Gastroesophageal sphincter (tissue), 4 donors: ENCODE data around the gene VPS35L. TPM values are rescaled to one million over a fixed set of nuclear protein-coding genes. Genes with fewer than 3 reads are reported as not detected.
A peak's percentile ranks its signal among the peaks of the same experiment; 100 is the strongest.

ENCODE experiments used
- ATAC-seq: fragments of 150-250 bp; one replicate; pipeline ENCODE4 v1.9.1; 2016; ENCODE audit warnings: mild to moderate bottlenecking, moderate library complexity
- H3K27ac ChIP-seq, 4 donors: fragments of 200-600 bp; sonication (generic) in 3 of 4; 1 replicate in 3 of 4; 2 replicates in 1 of 4; pipeline ENCODE4 v1.5.1; 2016 to 2019
- H3K27me3 ChIP-seq: fragments of 200-600 bp; sonication (generic); one replicate; pipeline ENCODE4 v1.5.1; 2019
- H3K36me3 ChIP-seq, 2 donors: fragments of 200-600 bp; sonication (generic); one replicate each; pipeline ENCODE4 v1.5.1; 2019; ENCODE audit warnings: control low read depth in 1 of 2
- H3K4me1 ChIP-seq, 3 donors: fragments of 200-600 bp; sonication (generic); 1 replicate in 2 of 3; 2 replicates in 1 of 3; pipeline ENCODE4 v1.5.1; 2016 to 2019; ENCODE audit warnings: control low read depth in 2 of 3
- H3K4me3 ChIP-seq, 2 donors: fragments of 200-600 bp; sonication (generic); one replicate each; pipeline ENCODE4 v1.5.1; 2019; ENCODE audit warnings: mild to moderate bottlenecking in 1 of 2, moderate library complexity in 1 of 2
- H3K9me3 ChIP-seq, 3 donors: fragments of 200-600 bp; sonication (generic); one replicate each; pipeline ENCODE4 v1.5.1; 2017 to 2019; ENCODE audit warnings: control low read depth in 2 of 3
- EP300 ChIP-seq: sonication (generic); formaldehyde crosslinking; IDR thresholded peaks from one replicate; pipeline ENCODE4 v1.6.1; 2017; ENCODE audit warnings: antibody characterized with exemption, mild to moderate bottlenecking
- POLR2A ChIP-seq, 2 donors: fragments of 450-650 bp; IDR thresholded peaks; one replicate each; pipeline ENCODE4 v1.6.1; 2017; ENCODE audit warnings: antibody characterized with exemption in 2 of 2, mild to moderate bottlenecking in 2 of 2, moderate library complexity in 1 of 2
- POLR2AphosphoS5 ChIP-seq: sonication (generic); formaldehyde crosslinking; IDR thresholded peaks from one replicate; pipeline ENCODE4 v1.6.1; 2017; ENCODE audit warnings: antibody characterized with exemption
- WGBS, 2 donors: methylation state at CpG; one replicate each; pipeline ENCODE4 v1.1.5; 2018; ENCODE audit warnings: low coverage in 1 of 2; 5-methylcytosine and 5-hydroxymethylcytosine counted together
- total RNA-seq, 4 donors: library from RNA; depleted of rRNA; stranded (reverse); fragments of >200 nt; gene quantifications; one replicate each; pipeline ENCODE4 v1.1.0, GENCODE V29; 2016
- TF ChIP-seq, protein P1 (sequence below), 4 experiments: fragments of 200-600 bp in 2 of 4; fragments of 450-650 bp in 2 of 4; sonication (generic) in 1 of 4; IDR thresholded peaks; one replicate each; pipeline ENCODE4 v1.5.1; 2017 to 2019; ENCODE audit warnings: antibody characterized with exemption in 4 of 4, mild to moderate bottlenecking in 2 of 4, moderate library complexity in 2 of 4

Gene VPS35L
- total RNA-seq, 4 donors from 2014 or later = 39.0 to 59.6 (median 46.9) TPM

DNA sequence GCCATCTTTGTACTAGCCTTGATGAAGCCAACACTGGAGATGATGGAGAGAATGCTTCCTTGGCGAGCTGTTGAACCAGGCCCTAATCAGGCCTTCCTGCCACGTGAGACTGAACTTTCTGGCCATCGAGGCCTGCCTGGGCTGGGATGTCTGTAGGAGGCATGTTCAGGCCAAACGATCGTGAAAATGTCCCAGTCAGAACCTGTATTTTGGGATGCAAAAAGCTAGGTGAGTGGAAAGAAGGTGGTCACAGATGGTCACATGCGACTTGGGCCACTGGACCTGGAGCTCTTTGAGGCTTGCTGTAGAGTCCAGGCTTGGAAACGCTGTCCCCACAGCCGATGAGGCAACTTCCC lies 149.6 kb downstream of the VPS35L start:
- H3K4me3 ChIP-seq = no peak overlapping the region
- no peaks in the 10 kb centered on the region for H3K9me3 ChIP-seq
- WGBS, 2 donors = 83 to 98% methylated on average over 1 to 8 of the region's 8 CpGs
- peak overlapping the region in 3 of 4 donors; percentile 53 to 81 (median 70) for H3K27ac ChIP-seq
- no peaks in the 10 kb centered on the region for H3K27me3 ChIP-seq
- TF ChIP-seq POLR2A (IDR thresholded peaks at IDR 0.05) = no peak
- TF ChIP-seq POLR2AphosphoS5 = no peak
- TF ChIP-seq, protein P1, sequence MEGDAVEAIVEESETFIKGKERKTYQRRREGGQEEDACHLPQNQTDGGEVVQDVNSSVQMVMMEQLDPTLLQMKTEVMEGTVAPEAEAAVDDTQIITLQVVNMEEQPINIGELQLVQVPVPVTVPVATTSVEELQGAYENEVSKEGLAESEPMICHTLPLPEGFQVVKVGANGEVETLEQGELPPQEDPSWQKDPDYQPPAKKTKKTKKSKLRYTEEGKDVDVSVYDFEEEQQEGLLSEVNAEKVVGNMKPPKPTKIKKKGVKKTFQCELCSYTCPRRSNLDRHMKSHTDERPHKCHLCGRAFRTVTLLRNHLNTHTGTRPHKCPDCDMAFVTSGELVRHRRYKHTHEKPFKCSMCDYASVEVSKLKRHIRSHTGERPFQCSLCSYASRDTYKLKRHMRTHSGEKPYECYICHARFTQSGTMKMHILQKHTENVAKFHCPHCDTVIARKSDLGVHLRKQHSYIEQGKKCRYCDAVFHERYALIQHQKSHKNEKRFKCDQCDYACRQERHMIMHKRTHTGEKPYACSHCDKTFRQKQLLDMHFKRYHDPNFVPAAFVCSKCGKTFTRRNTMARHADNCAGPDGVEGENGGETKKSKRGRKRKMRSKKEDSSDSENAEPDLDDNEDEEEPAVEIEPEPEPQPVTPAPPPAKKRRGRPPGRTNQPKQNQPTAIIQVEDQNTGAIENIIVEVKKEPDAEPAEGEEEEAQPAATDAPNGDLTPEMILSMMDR (IDR thresholded peaks at IDR 0.05) = no peak
- TF ChIP-seq EP300 = no peak
- no peak for ATAC-seq
- peaks cover 0 to 96% of the 10 kb centered on the region in 2 donors for H3K36me3 ChIP-seq
- peaks cover 0 to 12% (median 9%) of the 10 kb centered on the region in 3 donors for H3K4me1 ChIP-seq

DNA sequence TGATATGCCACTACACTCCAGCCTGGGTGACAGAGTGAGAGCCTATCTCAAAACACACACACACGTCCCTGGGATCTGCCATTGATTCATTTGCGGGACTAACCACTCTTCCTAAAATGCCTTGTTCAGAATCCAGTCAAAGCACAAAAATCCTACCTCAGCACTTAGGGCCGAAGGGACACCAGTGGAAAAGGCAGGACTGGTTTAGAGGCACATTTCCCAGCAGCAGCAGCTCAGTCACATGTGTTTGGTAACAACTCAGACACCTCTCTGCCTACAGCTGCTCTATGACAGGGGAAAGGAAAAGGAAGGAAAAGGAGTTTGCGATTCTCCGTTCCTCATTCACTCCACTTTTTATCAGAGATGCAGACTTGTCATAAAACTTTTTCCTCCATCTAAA lies 150.3 kb downstream of the VPS35L start:
- WGBS, 2 donors = 57% methylated on average over 5 of the region's 5 CpGs; no CpG with 5 or more reads in 1 of the 2 donors
- H3K27ac ChIP-seq = peak overlapping the region in 3 of 4 donors; percentile 53 to 81 (median 70)

DNA sequence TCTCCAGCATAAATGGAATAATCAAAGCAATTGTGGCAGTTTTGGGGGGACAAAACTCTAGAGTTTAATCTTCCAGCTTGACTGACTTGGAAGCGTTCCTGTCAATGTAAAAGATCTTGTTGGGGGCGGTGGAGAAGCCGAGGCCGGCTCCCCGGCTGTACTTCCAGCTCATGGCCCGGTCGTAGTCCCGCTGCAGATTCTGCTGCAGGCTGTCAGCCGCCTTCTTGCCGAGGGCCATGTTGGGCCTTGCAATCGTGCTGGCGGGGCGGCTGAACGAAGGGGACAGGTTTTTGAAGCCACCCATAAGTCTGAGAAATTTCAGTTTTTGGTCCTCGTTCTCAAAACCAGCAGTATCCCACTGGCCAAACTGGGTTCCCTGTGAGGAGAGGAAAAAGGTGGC lies 151.3 kb downstream of the VPS35L start:
- peaks cover 0 to 95% of the 10 kb centered on the region in 2 donors for H3K36me3 ChIP-seq
- no peak for TF ChIP-seq EP300
- TF ChIP-seq, protein P1 (IDR thresholded peaks at IDR 0.05) = no peak
- no peak for TF ChIP-seq POLR2AphosphoS5
- TF ChIP-seq POLR2A (IDR thresholded peaks at IDR 0.05) = no peak
- H3K4me3 ChIP-seq = no peak overlapping the region
- no peak for ATAC-seq
- H3K27ac ChIP-seq = no peak overlapping the region
- 87% methylated on average over 4 of the region's 15 CpGs; no CpG with 5 or more reads in 1 of the 2 donors for WGBS, 2 donors
- no peaks in the 10 kb centered on the region for H3K9me3 ChIP-seq
- H3K4me1 ChIP-seq = peaks cover 0 to 5% (median 0%) of the 10 kb centered on the region in 3 donors
- no peaks in the 10 kb centered on the region for H3K27me3 ChIP-seq

More for the DNA sequence above, 150.3 kb downstream of the VPS35L start:
- Histone ChIP-seq H3K9me3 (no peaks in the 10 kb centered on the region), H3K27me3 (no peaks in the 10 kb centered on the region), H3K36me3 (peaks cover 0 to 95% of the 10 kb centered on the region in 2 donors), H3K4me1 (peaks cover 0 to 5% (median 5%) of the 10 kb centered on the region in 3 donors), H3K4me3 (no peak overlapping the region)
- TF ChIP-seq EP300 (no peak), POLR2AphosphoS5 (no peak), POLR2A (IDR thresholded peaks at IDR 0.05) (no peak)
- TF ChIP-seq, protein P1 (IDR thresholded peaks at IDR 0.05) = no peak
- no peak for ATAC-seq

DNA sequence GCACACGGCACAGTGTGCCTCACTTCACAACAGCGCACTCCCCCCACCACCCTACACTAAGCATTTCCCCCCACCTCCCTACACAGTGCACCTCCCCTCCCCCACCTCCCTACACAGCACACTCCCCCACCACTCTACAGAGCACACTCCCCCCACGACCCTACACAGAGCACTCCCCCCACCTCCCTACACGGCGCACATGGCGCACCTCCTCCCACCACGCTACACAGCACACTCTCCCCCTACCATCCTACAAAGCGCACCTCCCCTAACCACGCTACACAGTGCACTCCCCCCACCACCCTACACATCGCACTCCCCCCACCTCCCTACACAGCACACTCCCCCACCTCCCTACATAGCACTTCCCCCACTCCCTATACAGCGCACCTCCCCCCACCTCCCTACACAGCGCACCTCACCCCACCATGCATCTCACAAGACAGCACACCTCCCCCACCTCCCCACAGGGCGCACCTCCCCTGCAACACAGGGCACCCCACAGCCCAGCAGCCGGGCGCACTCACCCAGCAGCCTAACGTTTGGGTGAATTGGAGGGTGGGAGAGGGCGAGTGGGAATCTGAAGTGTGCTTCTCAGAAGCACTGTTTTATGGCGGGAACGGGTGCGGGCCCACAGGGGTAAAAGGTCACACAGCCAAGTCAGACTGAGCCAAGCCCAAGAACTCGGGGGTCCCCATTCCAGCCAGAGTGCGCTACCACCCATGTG lies 152.2 kb downstream of the VPS35L start:
- Histone ChIP-seq H3K9me3 (no peaks in the 10 kb centered on the region), H3K36me3 (peaks cover 0 to 95% of the 10 kb centered on the region in 2 donors), H3K27me3 (no peaks in the 10 kb centered on the region), H3K4me1 (peaks cover 0 to 5% (median 0%) of the 10 kb centered on the region in 3 donors), H3K4me3 (no peak overlapping the region), H3K27ac (peak overlapping the region in 1 of 4 donors; percentile 15)
- ATAC-seq = no peak
- no peak for TF ChIP-seq POLR2A (IDR thresholded peaks at IDR 0.05)
- no peak for TF ChIP-seq EP300
- TF ChIP-seq, protein P1 (IDR thresholded peaks at IDR 0.05) = no peak
- no peak for TF ChIP-seq POLR2AphosphoS5
- 40 to 75% methylated on average over 1 to 9 of the region's 22 CpGs for WGBS, 2 donors
